Left ventricle myocardium superior (tissue), 1 donor: ENCODE measurements around the gene FBXO45. TPM values are rescaled to one million over a fixed set of nuclear protein-coding genes. Genes with fewer than 3 reads are reported as not detected.
"Not testable (repeated sequence)": the region's sequence is repeated elsewhere in the genome, so short reads cannot be mapped to it uniquely, and the experiment has no call there.

Source experiments
- ATAC-seq: fragments of 200-7000 bp; cut with Tn5 transposase; one replicate; pipeline ENCODE4 v1.9.1; 2020; ENCODE audit warnings: mild to moderate bottlenecking, moderate library complexity
- DNase-seq: peaks from one replicate; pipeline ENCODE4 v3.0.0-alpha.2; 2020
- intact Hi-C: fragments of 100-400 bp; cut with micrococcal nuclease; formaldehyde crosslinking; loops from one replicate; pipeline ENCODE4 v1.11.0; 2022
- total RNA-seq: library from RNA; stranded (reverse); fragmentation: NEBNext Ultra II Directional; extraction: Animal tissue kit (Norgen Biotek cat#: 25700); gene quantifications from one replicate; pipeline ENCODE4 v1.2.1, GENCODE V29; 2021
- donor health status: DM: no; HTN: yes; CAD: no; lungs with severe emphysema.

Gene FBXO45
- total RNA-seq, 1 donor from 2014 or later: 9.1 TPM

- no peak for DNase-seq
- intact Hi-C loops: loop anchor here (5.0 kb wide), 1 partner anchor 79 kb away; no protein-coding TSS in a partner anchor
- no peak for ATAC-seq
Observed at GRCh38 chr3:196608693-196609092, 40.2 kb downstream of the FBXO45 start.

DNA sequence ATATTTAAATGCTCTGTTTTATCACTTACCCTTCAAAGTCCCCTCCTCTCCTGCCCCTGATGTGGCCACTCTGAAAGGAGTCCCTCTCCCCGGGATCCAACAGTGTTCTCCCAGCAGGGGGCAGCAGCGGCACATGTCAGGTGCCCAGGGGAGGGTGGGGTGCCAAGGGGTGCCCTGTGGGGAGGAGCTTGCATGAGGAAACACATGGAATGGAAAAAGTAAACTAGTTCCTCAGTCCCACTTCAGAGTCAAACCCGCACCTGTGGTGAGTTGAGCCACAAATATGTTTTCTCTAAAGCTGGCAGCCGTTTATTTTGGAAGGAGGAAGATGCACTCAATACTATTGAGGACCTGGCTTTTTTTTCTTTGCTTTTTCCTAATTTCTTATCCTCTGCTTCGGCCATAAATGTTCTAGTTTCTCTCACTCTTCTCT lies 40.9 kb downstream of the FBXO45 start:
- intact Hi-C loops: loop anchor here (5.0 kb wide), 1 partner anchor 78 kb away; no protein-coding TSS in a partner anchor
- DNase-seq (peak; percentile 91), ATAC-seq (peak; percentile 95)

DNA sequence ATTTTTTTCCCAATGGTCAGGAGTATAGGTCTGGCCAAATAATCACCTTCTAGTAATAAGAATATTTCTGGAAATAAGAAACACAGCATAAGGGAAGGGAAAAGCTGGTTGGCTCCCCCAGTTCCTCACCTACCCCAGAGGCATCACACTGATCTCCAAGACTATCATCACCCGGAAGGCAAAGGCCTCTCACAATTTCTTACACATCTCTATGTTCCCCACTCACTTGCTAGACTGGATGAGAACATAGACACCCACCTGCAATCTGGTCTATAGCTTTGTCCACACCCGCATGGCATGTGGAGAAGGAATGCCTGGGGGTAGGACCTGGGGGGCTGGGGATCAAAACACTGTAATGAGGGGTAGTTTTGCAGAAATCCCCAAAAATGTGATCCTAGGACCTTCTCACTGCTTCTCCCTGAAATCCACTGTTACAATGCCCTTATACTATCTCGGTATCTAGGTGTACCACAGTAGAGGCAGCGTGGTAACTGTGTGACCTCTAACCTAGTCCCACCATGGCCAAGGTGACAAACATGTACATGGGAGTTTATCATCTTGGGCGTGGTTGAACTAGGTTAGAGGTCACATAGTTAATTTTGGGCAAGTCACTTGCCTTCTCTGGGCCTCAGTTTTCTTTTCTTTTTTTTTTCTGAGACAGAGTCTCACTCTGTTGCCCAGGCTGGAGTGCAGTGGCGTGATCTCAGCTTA lies 41.5 kb downstream of the FBXO45 start:
- ATAC-seq (no peak), DNase-seq (no peak)
- intact Hi-C loops: loop anchor here (5.0 kb wide), 1 partner anchor 77 kb away; no protein-coding TSS in a partner anchor

- no peak for DNase-seq
Observed at GRCh38 chr3:196611761-196612483, 43.5 kb downstream of the FBXO45 start.

GRCh38 chr3:196615234-196615633 lies 46.8 kb downstream of the FBXO45 start:
- intact Hi-C loops, DNase-seq, ATAC-seq: not testable (repeated sequence)

More at GRCh38 chr3:196611761-196612483, 43.5 kb downstream of the FBXO45 start:
- intact Hi-C loops: no loop called here
- peak; percentile 53 for ATAC-seq

- intact Hi-C loops: no loop called here
- DNase-seq: no peak
- ATAC-seq: no peak
Observed at GRCh38 chr3:196617256-196617655, 48.8 kb downstream of the FBXO45 start.

GRCh38 chr3:196619223-196619622 lies 50.8 kb downstream of the FBXO45 start:
- peak; percentile 33 for ATAC-seq
- no peak for DNase-seq
- intact Hi-C loops: no loop called here

DNA sequence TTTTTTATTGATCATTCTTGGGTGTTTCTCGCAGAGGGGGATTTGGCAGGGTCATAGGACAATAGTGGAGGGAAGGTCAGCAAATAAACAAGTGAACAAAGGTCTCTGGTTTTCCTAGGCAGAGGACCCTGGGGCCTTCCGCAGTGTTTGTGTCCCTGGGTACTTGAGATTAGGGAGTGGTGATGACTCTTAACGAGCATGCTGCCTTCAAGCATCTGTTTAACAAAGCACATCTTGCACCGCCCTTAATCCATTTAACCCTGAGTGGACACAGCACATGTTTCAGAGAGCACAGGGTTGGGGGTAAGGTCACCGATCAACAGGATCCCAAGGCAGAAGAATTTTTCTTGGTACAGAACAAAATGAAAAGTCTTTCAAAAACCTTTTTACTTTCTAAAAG lies 51.2 kb downstream of the FBXO45 start:
- DNase-seq, intact Hi-C loops, ATAC-seq: not testable (repeated sequence)

- ATAC-seq (peak; percentile 33), DNase-seq (peak; percentile 45)
- intact Hi-C loops: no loop called here
Observed at GRCh38 chr3:196620161-196620604, 51.7 kb downstream of the FBXO45 start.

- DNase-seq: no peak
- ATAC-seq: no peak
- intact Hi-C loops: no loop called here
Observed at GRCh38 chr3:196620684-196621083, 52.2 kb downstream of the FBXO45 start.

DNA sequence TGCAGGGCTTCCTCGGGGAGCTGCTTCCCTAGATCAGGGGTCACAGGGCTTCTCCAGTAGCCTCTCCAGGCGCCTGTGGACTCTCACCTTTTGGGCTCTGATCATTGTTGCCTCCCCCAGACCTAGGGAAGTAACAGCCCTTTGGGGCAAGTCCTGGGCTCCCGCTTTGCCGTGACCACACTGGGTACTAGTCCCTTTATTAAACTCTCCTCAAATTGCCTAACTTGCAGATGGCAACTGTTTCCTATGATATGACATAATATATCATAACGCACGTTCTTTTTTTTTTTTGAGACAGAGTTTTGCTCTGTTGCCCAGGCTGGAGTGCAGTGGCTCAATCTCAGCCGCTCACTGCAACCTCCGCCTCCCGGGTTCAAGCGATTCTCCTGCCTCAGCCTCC lies 53.2 kb downstream of the FBXO45 start:
- DNase-seq (no peak), ATAC-seq (no peak)
- intact Hi-C loops: no loop called here

DNA sequence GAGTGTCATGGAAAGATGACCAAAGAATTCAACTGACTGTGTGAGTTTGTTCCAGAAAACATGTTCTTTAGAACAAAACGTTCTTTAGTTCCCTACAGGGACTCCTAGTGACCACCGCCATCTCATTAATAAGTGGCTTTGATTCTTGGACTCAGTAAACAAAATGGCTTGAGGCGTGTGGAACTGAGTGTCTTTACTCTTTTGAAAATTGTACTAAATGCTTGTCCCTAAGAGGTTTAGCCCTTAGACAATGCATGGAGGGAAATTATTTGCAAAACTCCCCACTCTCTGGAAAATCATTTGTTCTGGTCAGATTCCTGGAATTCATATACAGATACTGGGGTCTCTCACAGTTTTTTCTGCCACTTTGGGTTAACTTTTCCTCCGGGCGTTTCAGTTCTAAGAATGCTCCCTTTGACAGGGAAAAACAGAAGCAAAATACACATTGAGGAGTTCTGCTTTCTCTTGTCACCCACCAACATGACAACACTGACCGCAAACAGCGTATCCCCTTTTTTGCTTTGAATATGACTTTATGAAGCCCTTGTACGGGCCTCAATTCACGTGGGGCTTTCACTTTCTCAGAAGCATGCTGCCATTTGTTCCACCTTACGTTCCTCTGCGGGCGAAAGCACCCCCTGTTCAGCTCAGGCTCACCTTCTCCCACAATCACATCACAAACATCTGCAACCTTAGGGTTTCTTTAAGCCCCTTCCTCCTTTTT lies 55.8 kb downstream of the FBXO45 start:
- DNase-seq (no peak), ATAC-seq (peak; percentile 69)
- intact Hi-C loops: no loop called here

DNA sequence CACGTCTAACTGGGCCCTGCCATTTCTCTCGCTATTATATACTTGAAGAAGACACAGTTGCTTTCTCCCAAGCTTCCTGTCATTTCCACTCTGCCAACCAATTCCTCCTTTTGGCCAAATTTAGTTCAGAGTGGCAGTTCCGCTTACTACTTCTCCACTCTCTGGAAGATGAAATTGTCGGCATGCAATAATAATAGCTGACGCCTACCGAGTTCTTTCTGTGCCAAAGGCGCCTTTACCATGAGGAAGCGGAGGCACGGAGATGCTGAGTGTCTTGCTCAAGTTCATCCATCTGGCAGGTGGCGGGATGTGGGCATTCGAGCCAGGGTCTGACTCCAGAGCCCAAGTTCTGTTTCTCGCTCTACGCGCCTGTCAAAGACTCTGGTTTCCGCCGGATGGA lies 56.4 kb downstream of the FBXO45 start:
- DNase-seq: peak; percentile 60
- intact Hi-C loops: no loop called here
- ATAC-seq: peak; percentile 77

DNA sequence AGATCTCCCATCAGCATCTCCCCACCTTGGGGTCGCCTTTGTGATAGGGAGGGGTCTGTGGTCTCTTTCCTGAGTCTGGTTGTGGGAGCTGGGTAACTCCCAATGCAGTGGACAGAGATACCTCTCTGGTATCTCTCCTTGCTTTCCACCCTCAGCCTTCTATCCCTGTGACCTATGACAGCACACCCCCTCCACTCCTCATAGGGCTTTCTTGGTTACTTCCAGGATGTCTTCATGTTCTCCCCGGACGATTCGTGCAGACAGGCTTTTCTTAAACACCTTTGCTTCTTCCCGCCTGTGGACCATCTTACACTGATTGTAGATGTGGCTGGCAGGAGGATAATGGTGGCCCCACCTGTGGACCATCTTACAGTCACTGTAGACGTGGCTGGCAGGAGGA lies 56.9 kb downstream of the FBXO45 start:
- ATAC-seq: no peak
- intact Hi-C loops: no loop called here
- DNase-seq: no peak

DNA sequence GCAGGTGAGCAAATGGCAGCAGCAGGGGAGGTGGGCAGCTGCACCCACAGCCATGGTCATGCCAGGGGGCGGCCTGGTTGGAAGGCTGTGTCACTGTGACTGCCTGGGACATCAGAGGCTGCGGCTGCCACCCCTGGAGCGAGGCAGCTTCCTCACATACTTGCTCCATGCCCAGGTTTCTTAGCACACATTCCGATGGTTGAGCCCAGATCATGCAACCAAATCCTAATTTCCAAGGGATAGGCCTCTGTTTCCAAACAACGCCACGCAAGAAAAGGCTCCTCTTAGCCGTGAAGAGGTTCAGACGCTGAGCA lies 59.4 kb downstream of the FBXO45 start:
- intact Hi-C loops: no loop called here
- ATAC-seq: no peak
- DNase-seq: no peak

DNA sequence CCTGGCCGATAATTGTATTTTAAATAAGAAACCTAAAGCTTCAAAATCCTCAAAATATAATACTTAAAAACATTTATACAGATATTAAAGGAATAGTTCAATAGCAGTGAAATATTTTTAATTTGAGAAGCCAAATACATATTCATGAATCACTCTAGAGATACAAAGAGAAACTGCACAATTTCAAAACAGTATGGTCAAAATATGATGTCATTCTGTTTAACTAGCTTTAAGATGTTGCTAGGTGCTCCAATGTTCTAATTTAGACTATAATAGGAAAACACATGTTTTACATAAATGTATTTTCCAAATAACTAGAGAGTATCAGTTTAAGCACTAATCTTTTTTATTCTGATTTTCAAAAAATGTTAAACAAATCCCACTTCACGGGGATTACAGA lies 60.8 kb downstream of the FBXO45 start:
- DNase-seq (no peak), ATAC-seq (no peak)
- intact Hi-C loops: no loop called here

- intact Hi-C loops: no loop called here
- ATAC-seq (no peak), DNase-seq (no peak)
Observed at GRCh38 chr3:196631682-196632045, 63.2 kb downstream of the FBXO45 start.

DNA sequence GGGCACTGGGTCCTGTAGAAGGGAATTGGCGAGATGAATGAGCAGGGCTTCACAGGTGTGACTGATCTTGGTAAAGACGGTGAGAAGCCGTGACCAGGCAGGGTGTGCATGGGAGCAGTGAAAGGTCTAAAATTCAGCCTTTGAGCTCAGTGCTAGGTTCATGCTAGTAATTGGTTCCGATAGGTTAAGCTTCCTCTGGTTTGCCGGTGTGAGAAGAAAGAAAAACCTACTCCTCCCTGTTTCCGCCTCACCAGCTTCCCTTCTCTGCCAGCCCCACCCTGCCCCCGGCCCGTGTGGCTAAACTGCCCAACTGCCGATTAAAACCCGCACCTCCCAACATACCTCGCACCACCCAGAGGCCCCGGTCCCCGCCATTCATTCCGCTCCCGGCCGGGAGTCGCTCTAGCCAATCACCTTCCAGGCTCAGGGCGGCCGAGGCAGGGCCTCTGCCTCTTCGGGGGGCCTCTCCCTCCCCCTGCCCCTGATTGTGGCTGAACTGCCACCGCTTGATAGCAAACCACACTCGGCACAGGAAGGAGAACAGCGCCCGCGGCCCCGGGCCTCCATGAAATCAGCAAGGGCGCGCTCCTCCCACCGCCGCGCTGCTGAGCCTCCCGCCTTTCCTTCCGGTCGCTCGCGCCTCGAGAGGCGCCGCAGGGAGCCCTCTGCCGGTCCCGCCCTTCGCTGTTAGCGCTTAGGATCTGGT lies 63.7 kb downstream of the FBXO45 start:
- DNase-seq (peak; percentile 92), ATAC-seq (peak; percentile 94)
- intact Hi-C loops: no loop called here

GRCh38 chr3:196633555-196634151 lies 65.2 kb downstream of the FBXO45 start:
- ATAC-seq: no peak
- no peak for DNase-seq
- intact Hi-C loops: no loop called here
